ENCODE measurements around the gene WDR1. TPM values are rescaled to one million over a fixed set of nuclear protein-coding genes. Genes with fewer than 3 reads are reported as not detected.
A peak's percentile ranks its signal among the peaks of the same experiment; 100 is the strongest.

Gene WDR1
- total and polyA plus RNA-seq, 2 of the 13 experiments (the other 11 are each of a cell fraction or from before 2014, with no cell fraction given), result 106 to 198 TPM

GRCh38 chr4:10121568-10122208, 5.1 kb upstream of the WDR1 start:
- H3K9me3 ChIP-seq (ENCODE audit: low read length), result no peaks in the 10 kb centered on the region
- H3K9ac ChIP-seq (ENCODE audit: insufficient read depth, low read depth, low read length), result peak overlapping the region; percentile 89
- H3K27me3 ChIP-seq (ENCODE audit: control insufficient read depth in 1 of 2, insufficient read depth in 2 of 2, low read length in 2 of 2), result no peaks in the 10 kb centered on the region
- no peaks in the 10 kb centered on the region for H3K36me3 ChIP-seq (replicated peaks in 1 of 2; ENCODE audit: control insufficient read depth in 1 of 2, insufficient read depth in 2 of 2, low read length in 2 of 2)
- H3K4me2 ChIP-seq (ENCODE audit: low read depth, low read length), result peak overlapping the region; percentile 70
- H3K27ac ChIP-seq (ENCODE audit: extremely low read length, insufficient read depth, low read length), result peak overlapping the region; percentile 98
- H3K79me2 ChIP-seq (ENCODE audit: insufficient read depth, low read length), result peaks cover 4% of the 10 kb centered on the region
- DNase-seq (ENCODE audit: low spot score) (peak; percentile 94), ATAC-seq (peak; percentile 80), FAIRE-seq (peak; percentile 97)
- peaks cover 77% of the 10 kb centered on the region for H3K4me1 ChIP-seq (ENCODE audit: insufficient read depth, low read length)
- 7% methylated on average over 8 of the region's 10 CpGs for WGBS (ENCODE audit: low lambda C conversion rate)
- CTCF ChIA-PET (ENCODE audit: low intra/inter-chr PET ratio, low total read pairs), result no interaction called here
- intact Hi-C loops (cut with micrococcal nuclease; ENCODE audit: unreplicated experiment), result loop anchor here (5.0 kb wide), 1 partner anchor 114 kb away; no protein-coding TSS in a partner anchor
- H4K20me1 ChIP-seq (ENCODE audit: insufficient read depth, low read length), result no peaks in the 10 kb centered on the region
- no peak overlapping the region for H2AFZ ChIP-seq (ENCODE audit: low read length)
- H3K4me3 ChIP-seq (replicated peaks in 1 of 3; ENCODE audit: insufficient read depth in 1 of 3, low read depth in 2 of 3, low read length in 3 of 3), result peak overlapping the region; percentile 6 to 49 (median 17); a peak in 4 of 6 replicates
- no TSS peak for BruUV-seq (replicated peaks)
- in situ Hi-C loops (cut with HindIII; ENCODE audit: extremely low pct_ligation_motif_present, low pct_unique_long_range_greater_than_20kb), result no loop called here
- POLR2A ChIA-PET, result interaction anchor here (0.7 to 2.4 kb wide), 11 partner anchors 9 to 969 kb away, joined by 3 to 12 read pairs (median 3); no protein-coding TSS in a partner anchor
- TF ChIP-seq NR2F6 (IDR thresholded peaks at IDR 0.05) (peak; percentile 68), NR2F6 (CRISPR knock-in tag; IDR thresholded peaks at IDR 0.05) (peak; percentile 83), PTBP1 (IDR thresholded peaks at IDR 0.05; ENCODE audit: low read depth, low read length, poor library complexity, severe bottlenecking) (no peak), ZC3H4 (CRISPR knock-in tag; IDR thresholded peaks at IDR 0.05; ENCODE audit: borderline replicate concordance) (no peak), KLF12 (CRISPR knock-in tag; IDR thresholded peaks at IDR 0.05; ENCODE audit: borderline replicate concordance) (no peak), ZNF354B (CRISPR knock-in tag; IDR thresholded peaks at IDR 0.05) (no peak), ARID3A (IDR thresholded peaks at IDR 0.05; ENCODE audit: low read depth, low read length) (peak; percentile 84), HHEX (CRISPR knock-in tag; IDR thresholded peaks at IDR 0.05) (no peak), SOX13 (IDR thresholded peaks at IDR 0.05) (no peak), SOX13 (CRISPR knock-in tag; conservative IDR thresholded peaks at IDR 0.05 in 1 of 2, IDR thresholded peaks at IDR 0.05 in 1 of 2) (peak in 1 of 2 experiments; percentile 13; a peak in 1 of 4 replicates), ZNF614 (CRISPR knock-in tag; IDR thresholded peaks at IDR 0.05; ENCODE audit: borderline replicate concordance) (0 out of 2 replicates have a peak, but pooled peaks have one; percentile 13), ZFP90 (CRISPR knock-in tag; IDR thresholded peaks at IDR 0.05; ENCODE audit: borderline replicate concordance) (0 out of 2 replicates have a peak, but pooled peaks have one; percentile 48), ZNF136 (CRISPR knock-in tag; IDR thresholded peaks at IDR 0.05; ENCODE audit: low read depth) (no peak), ATF1 (CRISPR knock-in tag; IDR thresholded peaks at IDR 0.05) (no peak), ZNF260 (CRISPR knock-in tag; IDR thresholded peaks at IDR 0.05; ENCODE audit: borderline replicate concordance, low read depth) (no peak), PLRG1 (conservative IDR thresholded peaks at IDR 0.05) (no peak), HDAC1 (CRISPR knock-in tag; IDR thresholded peaks at IDR 0.05) (peak; percentile 45; the same call in 1 of the 2 replicates), BRD4 (CRISPR knock-in tag; IDR thresholded peaks at IDR 0.05) (0 out of 2 replicates have a peak, but pooled peaks have one; percentile 19)
- TF ChIP-seq, protein P1, sequence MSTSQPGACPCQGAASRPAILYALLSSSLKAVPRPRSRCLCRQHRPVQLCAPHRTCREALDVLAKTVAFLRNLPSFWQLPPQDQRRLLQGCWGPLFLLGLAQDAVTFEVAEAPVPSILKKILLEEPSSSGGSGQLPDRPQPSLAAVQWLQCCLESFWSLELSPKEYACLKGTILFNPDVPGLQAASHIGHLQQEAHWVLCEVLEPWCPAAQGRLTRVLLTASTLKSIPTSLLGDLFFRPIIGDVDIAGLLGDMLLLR (CRISPR knock-in tag; IDR thresholded peaks at IDR 0.05), result 0 out of 2 replicates have a peak, but pooled peaks have one; percentile 27
- TF ChIP-seq, protein P2, sequence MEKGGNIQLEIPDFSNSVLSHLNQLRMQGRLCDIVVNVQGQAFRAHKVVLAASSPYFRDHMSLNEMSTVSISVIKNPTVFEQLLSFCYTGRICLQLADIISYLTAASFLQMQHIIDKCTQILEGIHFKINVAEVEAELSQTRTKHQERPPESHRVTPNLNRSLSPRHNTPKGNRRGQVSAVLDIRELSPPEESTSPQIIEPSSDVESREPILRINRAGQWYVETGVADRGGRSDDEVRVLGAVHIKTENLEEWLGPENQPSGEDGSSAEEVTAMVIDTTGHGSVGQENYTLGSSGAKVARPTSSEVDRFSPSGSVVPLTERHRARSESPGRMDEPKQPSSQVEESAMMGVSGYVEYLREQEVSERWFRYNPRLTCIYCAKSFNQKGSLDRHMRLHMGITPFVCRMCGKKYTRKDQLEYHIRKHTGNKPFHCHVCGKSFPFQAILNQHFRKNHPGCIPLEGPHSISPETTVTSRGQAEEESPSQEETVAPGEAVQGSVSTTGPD (CRISPR knock-in tag; IDR thresholded peaks at IDR 0.05), result peak; percentile 42; the same call in 1 of the 2 replicates
- TF ChIP-seq, protein P3, sequence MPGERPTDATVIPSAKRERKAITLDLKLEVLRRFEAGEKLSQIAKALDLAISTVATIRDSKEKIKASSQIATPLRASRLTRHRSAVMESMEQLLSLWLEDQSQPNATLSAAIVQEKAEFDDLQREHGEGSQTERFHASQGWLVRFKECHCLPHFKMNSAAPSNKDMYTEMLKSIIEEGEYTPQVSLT (CRISPR knock-in tag; IDR thresholded peaks at IDR 0.05; ENCODE audit: borderline replicate concordance, low read depth), result no peak
